SK-N-MC (cell line): Measurements from ENCODE around the gene GRIK3.

Experiments used
- EZH2 ChIP-seq: fragments of 200-600 bp; sonication (generic); IDR thresholded peaks from one replicate; pipeline ENCODE4 v1.6.1; 2017; ENCODE audit warnings: antibody characterized with exemption
- POLR2AphosphoS5 ChIP-seq: IDR thresholded peaks from 2 replicates; pipeline ENCODE4 v1.6.1; 2012; ENCODE audit warnings: mild to moderate bottlenecking, low read depth, low read length, borderline replicate concordance

DNA sequence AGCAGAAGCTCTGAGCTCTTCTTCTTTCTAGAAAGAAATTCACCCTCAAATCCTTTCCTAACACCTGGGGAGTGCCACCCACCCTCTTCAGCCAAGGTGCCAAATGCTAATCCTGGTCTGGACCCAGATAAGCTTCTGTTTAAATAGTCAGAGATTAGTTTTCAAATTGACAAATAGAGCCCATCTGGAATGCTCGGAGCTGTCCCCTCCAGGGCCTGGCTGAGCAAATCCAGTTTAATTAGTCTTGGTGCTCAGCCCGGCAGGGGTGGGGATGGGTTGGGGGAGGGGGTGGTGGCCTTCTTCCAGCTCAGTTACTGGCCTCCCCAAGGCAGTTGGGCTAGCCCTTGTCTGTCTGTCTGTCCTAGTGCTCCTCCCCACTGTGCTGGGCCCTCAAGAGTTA lies 269.5 kb downstream of the GRIK3 start:
- TF ChIP-seq EZH2 (no peak), POLR2AphosphoS5 (no peak)
